Neural cell (in vitro differentiated cells): ENCODE data around the gene STK10. TPM values are rescaled to one million over a fixed set of nuclear protein-coding genes. Genes with fewer than 3 reads are reported as not detected.

ENCODE experiments used
- H2AFZ ChIP-seq: fragments of 200-600, 300-800 bp; sonication (generic), shearing (Covaris generic); 2 replicates; pipeline ENCODE4 v1.6.0; 2014; ENCODE audit warnings: low read depth, mild to moderate bottlenecking, antibody characterized with exemption, low read length, moderate library complexity
- H3F3A ChIP-seq: fragments of 200-600 bp; shearing (Covaris generic); 2 replicates; pipeline ENCODE4 v1.6.1; 2016; ENCODE audit warnings: mild to moderate bottlenecking, moderate library complexity, mixed read lengths, antibody characterized with exemption, low read length; ENCODE audit not compliant: insufficient read depth, poor library complexity, severe bottlenecking
- H3K27ac ChIP-seq: fragments of 200-600, 300-800 bp; sonication (generic), shearing (Covaris generic); 2 replicates; pipeline ENCODE4 v1.5.1; 2014; ENCODE audit warnings: mild to moderate bottlenecking, low read length, moderate library complexity
- H3K27me3 ChIP-seq: fragments of 300-800, 200-600 bp; sonication (generic), shearing (Covaris generic); 2 replicates; pipeline ENCODE4 v1.6.0; 2014; ENCODE audit warnings: mild to moderate bottlenecking, low read depth, low read length, moderate library complexity; ENCODE audit not compliant: insufficient read depth
- H3K36me3 ChIP-seq: fragments of 300-800, 200-600 bp; sonication (generic), shearing (Covaris generic); 2 replicates; pipeline ENCODE4 v1.5.1; 2014; ENCODE audit warnings: mild to moderate bottlenecking, antibody characterized with exemption, low read length, moderate library complexity; ENCODE audit not compliant: insufficient read depth
- H3K4me2 ChIP-seq: fragments of 300-800, 200-600 bp; sonication (generic), shearing (Covaris generic); 2 replicates; pipeline ENCODE4 v1.6.0; 2014; ENCODE audit warnings: mild to moderate bottlenecking, low read length
- H3K4me3 ChIP-seq: fragments of 300-800, 200-600 bp; sonication (generic), shearing (Covaris generic); 2 replicates; pipeline ENCODE4 v1.5.1; 2014; ENCODE audit warnings: mild to moderate bottlenecking, low read length, moderate library complexity
- H3K79me2 ChIP-seq: fragments of 200-600 bp; shearing (Covaris generic); replicated peaks from 2 replicates; pipeline ENCODE4 v1.6.0; 2014; ENCODE audit warnings: mild to moderate bottlenecking, low read length, moderate library complexity; ENCODE audit not compliant: insufficient read depth
- H3K9ac ChIP-seq: fragments of 300-800, 200-600 bp; sonication (generic), shearing (Covaris generic); 2 replicates; pipeline ENCODE4 v1.6.1; 2016; ENCODE audit warnings: mild to moderate bottlenecking, low read length, mixed read lengths
- H3K9me2 ChIP-seq: fragments of 200-600 bp; shearing (Covaris generic); 2 replicates; pipeline ENCODE4 v1.6.1; 2016; ENCODE audit warnings: mild to moderate bottlenecking, low read length, mixed read lengths; ENCODE audit not compliant: insufficient read depth
- H3K9me3 ChIP-seq: fragments of 200-600, 300-800 bp; sonication (generic), shearing (Covaris generic); 2 replicates; pipeline ENCODE4 v1.6.1; 2016; ENCODE audit warnings: mild to moderate bottlenecking, mixed run types, low read length, moderate library complexity, mixed read lengths
- H4K20me1 ChIP-seq: fragments of 200-600 bp; shearing (Covaris generic); 2 replicates; pipeline ENCODE4 v1.6.1; 2016; ENCODE audit warnings: mild to moderate bottlenecking, mixed run types; ENCODE audit not compliant: insufficient read depth
- CTCF ChIP-seq: fragments of 450-650 bp; IDR thresholded peaks from 2 replicates; pipeline ENCODE4 v1.5.1; 2014; ENCODE audit warnings: antibody characterized with exemption, mild to moderate bottlenecking, moderate library complexity; ENCODE audit not compliant: poor library complexity, severe bottlenecking
- EP300 ChIP-seq: fragments of 450-650 bp; conservative IDR thresholded peaks from 2 replicates; pipeline ENCODE4 v1.6.1; 2014; ENCODE audit warnings: antibody characterized with exemption, mild to moderate bottlenecking, moderate library complexity; ENCODE audit not compliant: poor library complexity, severe bottlenecking
- EZH2 ChIP-seq: fragments of 200-600, 300-800 bp; shearing (Covaris generic), sonication (generic); IDR thresholded peaks from 2 replicates; pipeline ENCODE4 v1.6.1; 2014; ENCODE audit warnings: antibody characterized with exemption, low read length, borderline replicate concordance, mild to moderate bottlenecking; ENCODE audit not compliant: insufficient read depth, poor library complexity, severe bottlenecking
- MXI1 ChIP-seq: fragments of 450-650 bp; conservative IDR thresholded peaks from 2 replicates; pipeline ENCODE4 v1.6.1; 2014; ENCODE audit warnings: antibody characterized with exemption, mild to moderate bottlenecking; ENCODE audit not compliant: poor library complexity, severe bottlenecking
- POLR2AphosphoS5 ChIP-seq: IDR thresholded peaks from 2 replicates; pipeline ENCODE4 v1.6.1; 2012
- RAD21 ChIP-seq: fragments of 450-650 bp; conservative IDR thresholded peaks from 2 replicates; pipeline ENCODE4 v1.6.1; 2014; ENCODE audit warnings: antibody characterized with exemption, mild to moderate bottlenecking, moderate library complexity
- REST ChIP-seq: IDR thresholded peaks from 2 replicates; pipeline ENCODE4 v1.6.1; 2012; ENCODE audit warnings: borderline replicate concordance
- SMC3 ChIP-seq: fragments of 450-650 bp; conservative IDR thresholded peaks from 2 replicates; pipeline ENCODE4 v1.6.1; 2014; ENCODE audit warnings: antibody characterized with exemption, mild to moderate bottlenecking, moderate library complexity; ENCODE audit not compliant: poor library complexity
- TAF1 ChIP-seq: IDR thresholded peaks from 2 replicates; pipeline ENCODE4 v1.6.1; 2012; ENCODE audit warnings: low read depth
- polyA plus RNA-seq: library from polyadenylated mRNA; depleted of rRNA; stranded (reverse); fragments of >200 nt; gene quantifications from 2 replicates; pipeline ENCODE4 v1.2.3, GENCODE V29; 2014

STK10 gene
- polyA plus RNA-seq, 1 donor from 2014 or later: 8.2 TPM

DNA sequence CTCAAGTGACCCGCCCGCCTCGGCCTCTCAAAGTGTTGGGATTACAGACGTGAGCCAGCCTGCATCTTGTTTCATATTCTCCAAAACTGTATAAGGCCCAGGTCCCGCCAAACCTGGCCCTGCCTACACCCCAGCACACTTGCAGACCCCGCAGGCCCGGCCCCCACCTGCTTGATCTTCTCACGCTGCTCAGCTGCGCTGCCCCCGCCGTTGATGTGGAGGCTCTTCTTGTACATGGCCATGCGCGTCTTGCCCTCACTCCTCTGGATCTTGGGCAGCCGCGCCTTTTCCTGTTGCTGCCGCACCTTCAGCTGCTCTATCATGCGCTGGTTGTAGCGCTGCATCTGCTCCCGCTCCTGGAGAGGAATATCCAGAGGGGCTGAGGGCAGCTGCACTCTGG, 132.6 kb downstream of the STK10 start:
- Histone ChIP-seq H3F3A (no peaks in the 10 kb centered on the region), H3K27me3 (no peaks in the 10 kb centered on the region), H3K9ac (no peak overlapping the region), H3K36me3 (no peaks in the 10 kb centered on the region), H3K4me2 (no peak overlapping the region), H2AFZ (no peak overlapping the region), H3K9me3 (no peaks in the 10 kb centered on the region), H3K4me3 (no peak overlapping the region), H3K9me2 (no peaks in the 10 kb centered on the region), H3K79me2 (no peaks in the 10 kb centered on the region), H4K20me1 (no peaks in the 10 kb centered on the region), H3K27ac (no peak overlapping the region)
- TF ChIP-seq POLR2AphosphoS5 (no peak), SMC3 (no peak), RAD21 (no peak), REST (no peak), EZH2 (no peak), CTCF (no peak), TAF1 (no peak)

DNA sequence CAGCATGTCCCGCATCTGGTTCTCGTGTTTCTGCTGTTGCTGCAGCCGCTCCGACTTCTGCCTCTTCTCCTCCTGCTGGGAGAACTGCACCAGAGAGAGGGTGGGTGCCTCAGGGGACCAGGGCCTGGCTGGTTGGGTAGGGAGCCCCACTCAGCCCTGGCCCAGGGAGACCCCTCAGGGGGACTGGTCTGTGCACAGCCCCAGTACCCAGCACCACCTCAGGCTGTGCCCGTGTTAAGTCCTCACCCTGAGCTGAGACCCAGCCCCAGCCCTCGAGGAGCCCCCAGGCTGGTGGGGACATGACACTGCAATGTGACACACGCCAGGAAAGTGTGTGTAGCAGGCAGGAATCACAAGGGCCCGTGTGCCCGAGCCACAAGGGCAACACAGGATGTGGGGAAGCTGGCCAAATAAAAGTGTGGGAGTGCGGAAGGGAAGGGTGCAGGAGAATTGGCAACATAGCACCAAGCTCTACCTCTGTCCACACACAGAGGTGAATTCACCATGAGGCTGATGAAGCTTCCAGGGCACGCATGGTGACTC, 133.3 kb downstream of the STK10 start:
- no peaks in the 10 kb centered on the region for H3F3A ChIP-seq
- no peaks in the 10 kb centered on the region for H4K20me1 ChIP-seq
- no peaks in the 10 kb centered on the region for H3K36me3 ChIP-seq

More for the DNA sequence above, 133.3 kb downstream of the STK10 start:
- no peak for TF ChIP-seq CTCF
- TF ChIP-seq EZH2: no peak
- TF ChIP-seq RAD21: no peak
- TF ChIP-seq TAF1: no peak
- no peak for TF ChIP-seq SMC3
- TF ChIP-seq REST: no peak
- TF ChIP-seq POLR2AphosphoS5: no peak
- TF ChIP-seq MXI1: no peak
- no peak for TF ChIP-seq EP300
- Histone ChIP-seq H3K4me2 (no peak overlapping the region), H2AFZ (no peak overlapping the region), H3K27ac (no peak overlapping the region), H3K9ac (no peak overlapping the region), H3K27me3 (no peaks in the 10 kb centered on the region), H3K9me2 (no peaks in the 10 kb centered on the region), H3K4me3 (no peak overlapping the region), H3K79me2 (no peaks in the 10 kb centered on the region), H3K9me3 (no peaks in the 10 kb centered on the region)
